ENCODE measurements around the gene FGFBP2. TPM values are rescaled to one million over a fixed set of nuclear protein-coding genes. Genes with fewer than 3 reads are reported as not detected.

FGFBP2 gene
- total RNA-seq, 2 experiments from 2014 or later: 2.5 to 3.2 TPM

GRCh38 chr4:15944895-15945294 lies 18.1 kb downstream of the FGFBP2 start:
- no peaks in the 10 kb centered on the region for H3K9me3 Mint-ChIP-seq (ENCODE audit: low read depth)
- no peak overlapping the region for H3K4me3 Mint-ChIP-seq
- no peak for DNase-seq
- intact Hi-C loops (cut with DNase I, micrococcal nuclease): no loop called here
- peaks cover 4% of the 10 kb centered on the region for H3K27me3 Mint-ChIP-seq
- H3K36me3 Mint-ChIP-seq (ENCODE audit: low read depth): no peaks in the 10 kb centered on the region
- ATAC-seq: no peak
- POLR2A ChIA-PET: no interaction called here
- CTCF ChIA-PET: interaction anchor here (0.6 kb wide), 1 partner anchor 215 kb away, joined by 3 read pairs; no protein-coding TSS in a partner anchor
- no peak overlapping the region for H3K27ac Mint-ChIP-seq
- H3K4me1 Mint-ChIP-seq: no peaks in the 10 kb centered on the region

GRCh38 chr4:15942283-15942682 lies 20.7 kb downstream of the FGFBP2 start:
- Mint-ChIP-seq H3K36me3 (ENCODE audit: low read depth) (no peaks in the 10 kb centered on the region), H3K9me3 (ENCODE audit: low read depth) (no peaks in the 10 kb centered on the region), H3K4me1 (no peaks in the 10 kb centered on the region), H3K27ac (no peak overlapping the region), H3K4me3 (no peak overlapping the region), H3K27me3 (peaks cover 6% of the 10 kb centered on the region)
- intact Hi-C loops (cut with DNase I, micrococcal nuclease): no loop called here
- ATAC-seq: no peak
- DNase-seq: no peak
- ChIA-PET POLR2A (no interaction called here), CTCF (interaction anchor here (1.6 to 1.8 kb wide), 2 partner anchors 13 to 59 kb away, joined by 6 to 9 read pairs; no protein-coding TSS in a partner anchor)

- POLR2A ChIA-PET: no interaction called here
Observed at GRCh38 chr4:15938640-15939039, 24.3 kb downstream of the FGFBP2 start, which contains the start of gene FGFBP1. Gene FGFBP1 (minus strand): TSS chr4:15938740. CDS start chr4:15936632, 2,108 bp downstream.

GRCh38 chr4:15938182-15938581 lies 24.8 kb downstream of the FGFBP2 start:
- ATAC-seq (no peak), DNase-seq (no peak)
- Mint-ChIP-seq H3K36me3 (ENCODE audit: low read depth) (no peaks in the 10 kb centered on the region), H3K4me3 (no peak overlapping the region), H3K9me3 (ENCODE audit: low read depth) (no peaks in the 10 kb centered on the region), H3K4me1 (no peaks in the 10 kb centered on the region), H3K27me3 (peaks cover 8% of the 10 kb centered on the region), H3K27ac (no peak overlapping the region)
- intact Hi-C loops (cut with DNase I, micrococcal nuclease): no loop called here
- POLR2A ChIA-PET: no interaction called here
- CTCF ChIA-PET: interaction anchor here (1.5 kb wide), 1 partner anchor 18 kb away, joined by 4 read pairs; no protein-coding TSS in a partner anchor

More at GRCh38 chr4:15938640-15939039, 24.3 kb downstream of the FGFBP2 start, which contains the start of gene FGFBP1:
- intact Hi-C loops (cut with DNase I, micrococcal nuclease): no loop called here
- Mint-ChIP-seq H3K27ac (no peak within 1 kb of the TSS), H3K9me3 (ENCODE audit: low read depth) (no peaks in the 10 kb centered on the region), H3K36me3 (ENCODE audit: low read depth) (no peaks in the 10 kb centered on the region), H3K4me3 (no peak within 1 kb of the TSS), H3K27me3 (peaks cover 8% of the 10 kb centered on the region), H3K4me1 (no peaks in the 10 kb centered on the region)
- CTCF ChIA-PET: interaction anchor here (0.6 to 1.5 kb wide), 3 partner anchors 18 to 581 kb away, joined by 3 to 4 read pairs (median 3); no protein-coding TSS in a partner anchor
- ATAC-seq: no peak
- no peak for DNase-seq

GRCh38 chr4:15936495-15936894 lies 26.5 kb downstream of the FGFBP2 start:
- intact Hi-C loops (cut with DNase I, micrococcal nuclease): no loop called here

GRCh38 chr4:15935504-15936402 lies 27.2 kb downstream of the FGFBP2 start:
- CTCF ChIA-PET: interaction anchor here (1.2 to 1.5 kb wide), 2 partner anchors 11 to 53 kb away, joined by 4 to 7 read pairs; no protein-coding TSS in a partner anchor
- H3K27me3 Mint-ChIP-seq: peaks cover 15% of the 10 kb centered on the region
- POLR2A ChIA-PET: no interaction called here
- H3K27ac Mint-ChIP-seq: no peak overlapping the region
- no peaks in the 10 kb centered on the region for H3K4me1 Mint-ChIP-seq
- intact Hi-C loops (cut with DNase I, micrococcal nuclease): no loop called here
- H3K36me3 Mint-ChIP-seq (ENCODE audit: low read depth): no peaks in the 10 kb centered on the region
- ATAC-seq: no peak
- H3K4me3 Mint-ChIP-seq: no peak overlapping the region
- no peak for DNase-seq
- H3K9me3 Mint-ChIP-seq (ENCODE audit: low read depth): no peaks in the 10 kb centered on the region

More at GRCh38 chr4:15936495-15936894, 26.5 kb downstream of the FGFBP2 start:
- ATAC-seq (no peak), DNase-seq (no peak)
- Mint-ChIP-seq H3K36me3 (ENCODE audit: low read depth) (no peaks in the 10 kb centered on the region), H3K9me3 (ENCODE audit: low read depth) (no peaks in the 10 kb centered on the region), H3K4me3 (no peak overlapping the region), H3K27ac (no peak overlapping the region), H3K27me3 (peaks cover 15% of the 10 kb centered on the region), H3K4me1 (no peaks in the 10 kb centered on the region)
- CTCF ChIA-PET: interaction anchor here (0.9 kb wide), 1 partner anchor 54 kb away, joined by 4 read pairs; no protein-coding TSS in a partner anchor
- POLR2A ChIA-PET: no interaction called here

- no peak overlapping the region for H3K27ac Mint-ChIP-seq
- peaks cover 10% of the 10 kb centered on the region for H3K4me1 Mint-ChIP-seq
- ChIA-PET POLR2A (no interaction called here), CTCF (interaction anchor here (0.7 kb wide), 1 partner anchor 31 kb away, joined by 6 read pairs; no protein-coding TSS in a partner anchor)
- no peak overlapping the region for H3K4me3 Mint-ChIP-seq
- peaks cover 11% of the 10 kb centered on the region for H3K27me3 Mint-ChIP-seq
- intact Hi-C loops (cut with DNase I, micrococcal nuclease): no loop called here
- no peaks in the 10 kb centered on the region for H3K9me3 Mint-ChIP-seq (ENCODE audit: low read depth)
- ATAC-seq (no peak), DNase-seq (no peak)
- no peaks in the 10 kb centered on the region for H3K36me3 Mint-ChIP-seq (ENCODE audit: low read depth)
Observed at GRCh38 chr4:15934259-15934658, 28.7 kb downstream of the FGFBP2 start.

- ATAC-seq (no peak), DNase-seq (no peak)
- POLR2A ChIA-PET: no interaction called here
- CTCF ChIA-PET: no interaction called here
- no peaks in the 10 kb centered on the region for H3K9me3 Mint-ChIP-seq (ENCODE audit: low read depth)
- H3K4me3 Mint-ChIP-seq: no peak overlapping the region
- intact Hi-C loops (cut with DNase I, micrococcal nuclease): no loop called here
- H3K36me3 Mint-ChIP-seq (ENCODE audit: low read depth): no peaks in the 10 kb centered on the region
- no peak overlapping the region for H3K27ac Mint-ChIP-seq
- H3K27me3 Mint-ChIP-seq: peaks cover 7% of the 10 kb centered on the region
- H3K4me1 Mint-ChIP-seq: peaks cover 10% of the 10 kb centered on the region
Observed at GRCh38 chr4:15931451-15932210, 31.3 kb downstream of the FGFBP2 start.

GRCh38 chr4:15930314-15930713 lies 32.7 kb downstream of the FGFBP2 start:
- POLR2A ChIA-PET: no interaction called here
- H3K36me3 Mint-ChIP-seq (ENCODE audit: low read depth): no peaks in the 10 kb centered on the region

GRCh38 chr4:15929540-15929939 lies 33.4 kb downstream of the FGFBP2 start:
- Mint-ChIP-seq H3K4me1 (peaks cover 10% of the 10 kb centered on the region), H3K36me3 (ENCODE audit: low read depth) (no peaks in the 10 kb centered on the region), H3K27me3 (peaks cover 7% of the 10 kb centered on the region), H3K4me3 (no peak overlapping the region), H3K9me3 (ENCODE audit: low read depth) (no peaks in the 10 kb centered on the region), H3K27ac (no peak overlapping the region)
- intact Hi-C loops (cut with DNase I, micrococcal nuclease): no loop called here
- CTCF ChIA-PET: no interaction called here
- peak; percentile 47 for ATAC-seq
- no peak for DNase-seq
- POLR2A ChIA-PET: no interaction called here

More at GRCh38 chr4:15930314-15930713, 32.7 kb downstream of the FGFBP2 start:
- H3K27ac Mint-ChIP-seq: no peak overlapping the region
- H3K4me3 Mint-ChIP-seq: no peak overlapping the region
- H3K9me3 Mint-ChIP-seq (ENCODE audit: low read depth): no peaks in the 10 kb centered on the region
- DNase-seq: peak; percentile 16
- H3K4me1 Mint-ChIP-seq: peaks cover 10% of the 10 kb centered on the region
- CTCF ChIA-PET: no interaction called here
- H3K27me3 Mint-ChIP-seq: peaks cover 7% of the 10 kb centered on the region
- intact Hi-C loops (cut with DNase I, micrococcal nuclease): no loop called here
- ATAC-seq: no peak

GRCh38 chr4:15928883-15929282 lies 34.1 kb downstream of the FGFBP2 start:
- H3K4me1 Mint-ChIP-seq: peaks cover 10% of the 10 kb centered on the region
- no peak overlapping the region for H3K4me3 Mint-ChIP-seq
- intact Hi-C loops (cut with DNase I, micrococcal nuclease): no loop called here
- ChIA-PET CTCF (interaction anchor here (0.7 kb wide), 1 partner anchor 24 kb away, joined by 3 read pairs; no protein-coding TSS in a partner anchor), POLR2A (interaction anchor here (0.6 kb wide), 1 partner anchor 188 kb away, joined by 4 read pairs; no protein-coding TSS in a partner anchor)
- H3K27me3 Mint-ChIP-seq: peaks cover 10% of the 10 kb centered on the region
- peak; percentile 10 for DNase-seq
- H3K9me3 Mint-ChIP-seq (ENCODE audit: low read depth): no peaks in the 10 kb centered on the region
- ATAC-seq: no peak
- H3K27ac Mint-ChIP-seq: no peak overlapping the region
- no peaks in the 10 kb centered on the region for H3K36me3 Mint-ChIP-seq (ENCODE audit: low read depth)

All from activated CD4-positive, alpha-beta T cell treated with anti-CD3 and anti-CD28 coated beads for 36 hours (primary cell).